GM18498 (cell line): ENCODE data around the gene TLDC2.

ENCODE experiments used
- ATAC-seq: cut with Tn5 transposase; IDR thresholded peaks from one replicate; pipeline ENCODE4 v1.9.1; 2021; ENCODE audit warnings: mild to moderate bottlenecking, moderate library complexity; ENCODE audit not compliant: unreplicated experiment

Gene TLDC2

GRCh38 chr20:36941401-36941835 is 65.5 kb downstream of the TLDC2 start:
- no peak for ATAC-seq
